OCI-LY7 (cell line): ENCODE measurements around the gene CXorf49.

Experiments
- CTCF ChIP-seq: fragments of 200-600 bp; sonication (generic); conservative IDR thresholded peaks from 2 replicates; pipeline ENCODE4 v1.5.1; 2014; ENCODE audit warnings: mild to moderate bottlenecking, antibody characterized with exemption, low read length, moderate library complexity, mixed read lengths
- EZH2phosphoT487 ChIP-seq: fragments of 200-600 bp; sonication (generic); IDR thresholded peaks from 2 replicates; pipeline ENCODE4 v1.6.1; 2018; ENCODE audit warnings: low read depth, borderline replicate concordance, mild to moderate bottlenecking, mixed run types, antibody characterized with exemption, low read length, moderate library complexity, mixed read lengths

GRCh38 chrX:71668248-71668595 lies 49.9 kb downstream of the CXorf49 start:
- TF ChIP-seq CTCF (no peak), EZH2phosphoT487 (no peak)
